Stimulated activated CD4-positive, alpha-beta T cell treated with anti-CD3 and anti-CD28 coated beads, Interleukin-4, amount 100 ng/mL, for 48 hours (primary cell): ENCODE data around the gene SCAF4.
"Not testable (repeated sequence)": the region's sequence is repeated elsewhere in the genome, so short reads cannot be mapped to it uniquely, and the experiment has no call there.

Source experiments
- DNase-seq, 2 donors: peaks; one replicate each; pipeline ENCODE4 v3.0.0-alpha.2; 2020; ENCODE audit warnings: low read depth in 2 of 2

SCAF4 gene

GRCh38 chr21:31671146-31671716 lies 60.7 kb downstream of the SCAF4 start:
- no peak for DNase-seq

- DNase-seq = no peak
These were observed 61.8 kb downstream of the SCAF4 start for GRCh38 chr21:31670070-31670469.

GRCh38 chr21:31668651-31669491 lies 63.0 kb downstream of the SCAF4 start:
- no peak for DNase-seq

- DNase-seq = no peak
These were observed 64.3 kb downstream of the SCAF4 start for GRCh38 chr21:31667639-31668038.

GRCh38 chr21:31667132-31667531 lies 64.8 kb downstream of the SCAF4 start:
- no peak for DNase-seq

GRCh38 chr21:31666445-31667010 lies 65.4 kb downstream of the SCAF4 start:
- DNase-seq = no peak

- DNase-seq = not testable (repeated sequence)
These were observed 66.0 kb downstream of the SCAF4 start for GRCh38 chr21:31665869-31666268.

- peak in 1 of 2 donors; percentile 16 for DNase-seq
These were observed 66.5 kb downstream of the SCAF4 start for GRCh38 chr21:31665397-31665796.

- no peak for DNase-seq
These were observed 68.2 kb downstream of the SCAF4 start for GRCh38 chr21:31663584-31664249.

GRCh38 chr21:31660591-31660990 lies 71.3 kb downstream of the SCAF4 start:
- no peak for DNase-seq

GRCh38 chr21:31660259-31660565 lies 71.7 kb downstream of the SCAF4 start:
- DNase-seq = no peak

GRCh38 chr21:31659536-31660258 lies 72.2 kb downstream of the SCAF4 start, which contains the start of gene SOD1:
TSS of gene SOD1 (plus strand) at chr21:31659693. CDS start at chr21:31659770, 77 bp downstream.
- peak; percentile 90 to 96 for DNase-seq

GRCh38 chr21:31659286-31659535 lies 72.7 kb downstream of the SCAF4 start:
- no peak for DNase-seq

- no peak for DNase-seq
These were observed 73.9 kb downstream of the SCAF4 start for GRCh38 chr21:31658053-31658452.

- peak; percentile 50 to 58 for DNase-seq
These were observed 75.5 kb downstream of the SCAF4 start for GRCh38 chr21:31656199-31657095.

- DNase-seq = not testable (repeated sequence)
These were observed 76.9 kb downstream of the SCAF4 start for GRCh38 chr21:31654821-31655580.

GRCh38 chr21:31654340-31654739 lies 77.6 kb downstream of the SCAF4 start:
- DNase-seq = no peak

- not testable (repeated sequence) for DNase-seq
These were observed 80.4 kb downstream of the SCAF4 start for GRCh38 chr21:31651491-31651890.

- no peak for DNase-seq
These were observed 81.0 kb downstream of the SCAF4 start for GRCh38 chr21:31650930-31651329.

GRCh38 chr21:31647650-31648049 lies 84.3 kb downstream of the SCAF4 start:
- DNase-seq = no peak
